K562 (cell line): ENCODE results near the gene FAM204A.

ENCODE experiments used
- POLR2A ChIP-seq: fragments of 450-650 bp; conservative IDR thresholded peaks from 2 replicates; pipeline ENCODE4 v1.6.1; 2016
- POLR2AphosphoS5 ChIP-seq: IDR thresholded peaks from 2 replicates; pipeline ENCODE4 v1.6.1; 2011; ENCODE audit warnings: mild to moderate bottlenecking, low read depth, low read length, moderate library complexity; ENCODE audit not compliant: control insufficient read depth, insufficient read depth
- SIN3A ChIP-seq, 2 experiments: fragments of 150-350 bp in 1 of 2; IDR thresholded peaks; 2 replicates each; pipeline ENCODE4 v1.6.1; 2011 to 2016; ENCODE audit warnings: borderline replicate concordance in 2 of 2, low read depth in 2 of 2, low read length in 2 of 2, mild to moderate bottlenecking in 2 of 2, moderate library complexity in 2 of 2; ENCODE audit not compliant: control insufficient read depth in 1 of 2
- TRIM28 ChIP-seq: fragments of 450-650 bp; IDR thresholded peaks from 2 replicates; pipeline ENCODE4 v1.6.1; 2017
- TF ChIP-seq, protein P1 (sequence below), 3 experiments: IDR thresholded peaks in 2 of 3; conservative IDR thresholded peaks in 1 of 3; 2 replicates each; pipeline ENCODE4 v1.5.1; 2011 to 2012; ENCODE audit warnings: low read length in 3 of 3, mild to moderate bottlenecking in 3 of 3, control low read depth in 2 of 3, improper control_type of control experiment in 1 of 3, inconsistent platforms in 1 of 3, low read depth in 1 of 3, mixed read lengths in 1 of 3, moderate library complexity in 1 of 3; ENCODE audit not compliant: insufficient read depth in 2 of 3
- TF ChIP-seq, protein P2 (sequence below): IDR thresholded peaks from 3 replicates; pipeline ENCODE4 v1.6.1; 2011; ENCODE audit warnings: borderline replicate concordance, mild to moderate bottlenecking, moderate library complexity; ENCODE audit not compliant: insufficient read length; ENCODE audit errors: extremely low read depth

DNA sequence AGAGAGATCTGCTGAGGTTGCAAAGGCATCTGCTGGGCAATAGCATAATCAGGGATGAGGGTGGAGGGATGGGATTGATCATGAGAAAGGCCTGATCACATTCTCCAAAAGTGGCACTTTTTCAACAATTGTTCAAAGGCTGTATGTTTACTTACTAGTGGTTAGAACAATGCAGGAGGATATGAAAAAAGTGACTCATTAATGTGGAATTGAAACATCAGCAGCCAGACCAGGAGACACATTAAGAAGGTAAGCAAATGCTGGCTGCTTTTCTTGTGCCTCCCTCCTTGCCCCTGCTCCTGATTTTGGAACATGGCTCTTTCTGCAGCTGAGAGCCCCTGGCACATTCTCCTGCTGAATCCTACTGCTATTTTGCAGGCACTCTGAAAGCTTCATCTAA is 63.5 kb downstream of the FAM204A start:
- TF ChIP-seq TRIM28 (no peak), POLR2A (no peak), POLR2AphosphoS5 (no peak), SIN3A (IDR thresholded peaks at IDR 0.05; ENCODE audit: borderline replicate concordance in 2 of 2, control insufficient read depth in 1 of 2, low read depth in 2 of 2, low read length in 2 of 2) (no peak)
- TF ChIP-seq, protein P1, sequence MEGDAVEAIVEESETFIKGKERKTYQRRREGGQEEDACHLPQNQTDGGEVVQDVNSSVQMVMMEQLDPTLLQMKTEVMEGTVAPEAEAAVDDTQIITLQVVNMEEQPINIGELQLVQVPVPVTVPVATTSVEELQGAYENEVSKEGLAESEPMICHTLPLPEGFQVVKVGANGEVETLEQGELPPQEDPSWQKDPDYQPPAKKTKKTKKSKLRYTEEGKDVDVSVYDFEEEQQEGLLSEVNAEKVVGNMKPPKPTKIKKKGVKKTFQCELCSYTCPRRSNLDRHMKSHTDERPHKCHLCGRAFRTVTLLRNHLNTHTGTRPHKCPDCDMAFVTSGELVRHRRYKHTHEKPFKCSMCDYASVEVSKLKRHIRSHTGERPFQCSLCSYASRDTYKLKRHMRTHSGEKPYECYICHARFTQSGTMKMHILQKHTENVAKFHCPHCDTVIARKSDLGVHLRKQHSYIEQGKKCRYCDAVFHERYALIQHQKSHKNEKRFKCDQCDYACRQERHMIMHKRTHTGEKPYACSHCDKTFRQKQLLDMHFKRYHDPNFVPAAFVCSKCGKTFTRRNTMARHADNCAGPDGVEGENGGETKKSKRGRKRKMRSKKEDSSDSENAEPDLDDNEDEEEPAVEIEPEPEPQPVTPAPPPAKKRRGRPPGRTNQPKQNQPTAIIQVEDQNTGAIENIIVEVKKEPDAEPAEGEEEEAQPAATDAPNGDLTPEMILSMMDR (IDR thresholded peaks at IDR 0.05 in 2 of 3, conservative IDR thresholded peaks at IDR 0.05 in 1 of 3; ENCODE audit: insufficient read depth in 2 of 3, low read depth in 1 of 3, low read length in 3 of 3): no peak
- TF ChIP-seq, protein P2, sequence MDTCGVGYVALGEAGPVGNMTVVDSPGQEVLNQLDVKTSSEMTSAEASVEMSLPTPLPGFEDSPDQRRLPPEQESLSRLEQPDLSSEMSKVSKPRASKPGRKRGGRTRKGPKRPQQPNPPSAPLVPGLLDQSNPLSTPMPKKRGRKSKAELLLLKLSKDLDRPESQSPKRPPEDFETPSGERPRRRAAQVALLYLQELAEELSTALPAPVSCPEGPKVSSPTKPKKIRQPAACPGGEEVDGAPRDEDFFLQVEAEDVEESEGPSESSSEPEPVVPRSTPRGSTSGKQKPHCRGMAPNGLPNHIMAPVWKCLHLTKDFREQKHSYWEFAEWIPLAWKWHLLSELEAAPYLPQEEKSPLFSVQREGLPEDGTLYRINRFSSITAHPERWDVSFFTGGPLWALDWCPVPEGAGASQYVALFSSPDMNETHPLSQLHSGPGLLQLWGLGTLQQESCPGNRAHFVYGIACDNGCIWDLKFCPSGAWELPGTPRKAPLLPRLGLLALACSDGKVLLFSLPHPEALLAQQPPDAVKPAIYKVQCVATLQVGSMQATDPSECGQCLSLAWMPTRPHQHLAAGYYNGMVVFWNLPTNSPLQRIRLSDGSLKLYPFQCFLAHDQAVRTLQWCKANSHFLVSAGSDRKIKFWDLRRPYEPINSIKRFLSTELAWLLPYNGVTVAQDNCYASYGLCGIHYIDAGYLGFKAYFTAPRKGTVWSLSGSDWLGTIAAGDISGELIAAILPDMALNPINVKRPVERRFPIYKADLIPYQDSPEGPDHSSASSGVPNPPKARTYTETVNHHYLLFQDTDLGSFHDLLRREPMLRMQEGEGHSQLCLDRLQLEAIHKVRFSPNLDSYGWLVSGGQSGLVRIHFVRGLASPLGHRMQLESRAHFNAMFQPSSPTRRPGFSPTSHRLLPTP: no peak
